ENCODE data around the gene PRTFDC1.

- no peak for TF ChIP-seq POLR2A (IDR thresholded peaks at IDR 0.05)
- no peak for TF ChIP-seq CTCF (IDR thresholded peaks at IDR 0.05)
Measured at GRCh38 chr10:24988831-24989640, 36.6 kb upstream of the PRTFDC1 start.

Measured in heart left ventricle (tissue), 13 donors.